GM21447 (cell line): ENCODE results near the gene DNAH9.

Source experiments
- ATAC-seq: cut with Tn5 transposase; IDR thresholded peaks from one replicate; pipeline ENCODE4 v1.9.1; 2021; ENCODE audit not compliant: unreplicated experiment

The DNAH9 gene, protein sequence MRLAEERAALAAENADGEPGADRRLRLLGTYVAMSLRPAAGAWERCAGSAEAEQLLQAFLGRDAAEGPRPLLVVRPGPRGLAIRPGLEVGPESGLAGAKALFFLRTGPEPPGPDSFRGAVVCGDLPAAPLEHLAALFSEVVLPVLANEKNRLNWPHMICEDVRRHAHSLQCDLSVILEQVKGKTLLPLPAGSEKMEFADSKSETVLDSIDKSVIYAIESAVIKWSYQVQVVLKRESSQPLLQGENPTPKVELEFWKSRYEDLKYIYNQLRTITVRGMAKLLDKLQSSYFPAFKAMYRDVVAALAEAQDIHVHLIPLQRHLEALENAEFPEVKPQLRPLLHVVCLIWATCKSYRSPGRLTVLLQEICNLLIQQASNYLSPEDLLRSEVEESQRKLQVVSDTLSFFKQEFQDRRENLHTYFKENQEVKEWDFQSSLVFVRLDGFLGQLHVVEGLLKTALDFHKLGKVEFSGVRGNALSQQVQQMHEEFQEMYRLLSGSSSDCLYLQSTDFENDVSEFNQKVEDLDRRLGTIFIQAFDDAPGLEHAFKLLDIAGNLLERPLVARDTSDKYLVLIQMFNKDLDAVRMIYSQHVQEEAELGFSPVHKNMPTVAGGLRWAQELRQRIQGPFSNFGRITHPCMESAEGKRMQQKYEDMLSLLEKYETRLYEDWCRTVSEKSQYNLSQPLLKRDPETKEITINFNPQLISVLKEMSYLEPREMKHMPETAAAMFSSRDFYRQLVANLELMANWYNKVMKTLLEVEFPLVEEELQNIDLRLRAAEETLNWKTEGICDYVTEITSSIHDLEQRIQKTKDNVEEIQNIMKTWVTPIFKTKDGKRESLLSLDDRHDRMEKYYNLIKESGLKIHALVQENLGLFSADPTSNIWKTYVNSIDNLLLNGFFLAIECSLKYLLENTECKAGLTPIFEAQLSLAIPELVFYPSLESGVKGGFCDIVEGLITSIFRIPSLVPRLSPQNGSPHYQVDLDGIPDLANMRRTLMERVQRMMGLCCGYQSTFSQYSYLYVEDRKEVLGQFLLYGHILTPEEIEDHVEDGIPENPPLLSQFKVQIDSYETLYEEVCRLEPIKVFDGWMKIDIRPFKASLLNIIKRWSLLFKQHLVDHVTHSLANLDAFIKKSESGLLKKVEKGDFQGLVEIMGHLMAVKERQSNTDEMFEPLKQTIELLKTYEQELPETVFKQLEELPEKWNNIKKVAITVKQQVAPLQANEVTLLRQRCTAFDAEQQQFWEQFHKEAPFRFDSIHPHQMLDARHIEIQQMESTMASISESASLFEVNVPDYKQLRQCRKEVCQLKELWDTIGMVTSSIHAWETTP (N-terminal part only)

GRCh38 chr17:11598274-11599221 is at the start of gene DNAH9:
Gene DNAH9 (plus strand): TSS chr17:11598470. CDS start chr17:11598499, 29 bp downstream.
- ATAC-seq: no peak

- ATAC-seq: no peak
Measured at GRCh38 chr17:11550431-11550830, 47.8 kb upstream of the DNAH9 start.

- ATAC-seq: no peak
Measured at GRCh38 chr17:11551442-11551841, 46.8 kb upstream of the DNAH9 start.

DNA sequence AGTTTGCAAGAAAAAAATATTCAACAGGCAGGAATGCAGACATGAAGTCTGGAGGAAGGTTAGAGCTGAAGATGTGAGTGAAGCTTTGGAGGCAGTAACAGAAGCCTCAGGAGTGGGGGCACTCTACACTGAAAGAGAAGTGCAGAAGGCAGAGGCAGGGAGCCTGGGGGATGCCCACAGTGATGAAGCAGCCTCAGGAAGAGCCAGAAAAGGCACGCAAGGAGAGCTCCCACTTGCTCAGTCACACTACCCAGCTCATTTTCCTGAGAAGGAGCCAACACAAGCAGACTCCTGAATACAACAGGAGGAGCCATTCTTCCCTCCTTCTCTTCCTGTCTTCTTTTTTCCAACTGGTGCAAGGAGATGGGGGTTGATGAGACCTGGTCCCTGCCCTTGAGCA is 45.1 kb upstream of the DNAH9 start:
- no peak for ATAC-seq

DNA sequence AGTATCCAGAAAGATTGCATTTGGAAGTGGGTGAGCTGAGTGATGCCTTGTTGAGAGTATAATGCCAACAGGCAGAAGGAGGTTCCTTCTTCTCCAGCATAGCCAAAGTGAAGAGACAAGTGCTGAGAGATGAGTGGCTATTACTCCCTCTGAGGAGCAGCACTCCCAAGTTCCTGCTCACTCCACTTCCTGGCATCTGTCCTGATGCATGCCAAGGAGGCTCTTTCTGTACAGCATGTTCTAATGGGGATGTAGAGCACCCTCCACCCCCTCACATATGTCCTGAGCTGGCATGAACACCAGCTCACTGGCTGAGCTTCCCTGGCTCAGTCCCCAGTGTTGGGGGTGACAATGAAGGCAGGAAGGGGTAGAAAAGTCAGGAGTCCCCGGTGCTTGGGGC is 44.2 kb upstream of the DNAH9 start:
- ATAC-seq: no peak

GRCh38 chr17:11554542-11554941 is 43.7 kb upstream of the DNAH9 start:
- no peak for ATAC-seq

- no peak for ATAC-seq
Measured at GRCh38 chr17:11555530-11555929, 42.7 kb upstream of the DNAH9 start.

DNA sequence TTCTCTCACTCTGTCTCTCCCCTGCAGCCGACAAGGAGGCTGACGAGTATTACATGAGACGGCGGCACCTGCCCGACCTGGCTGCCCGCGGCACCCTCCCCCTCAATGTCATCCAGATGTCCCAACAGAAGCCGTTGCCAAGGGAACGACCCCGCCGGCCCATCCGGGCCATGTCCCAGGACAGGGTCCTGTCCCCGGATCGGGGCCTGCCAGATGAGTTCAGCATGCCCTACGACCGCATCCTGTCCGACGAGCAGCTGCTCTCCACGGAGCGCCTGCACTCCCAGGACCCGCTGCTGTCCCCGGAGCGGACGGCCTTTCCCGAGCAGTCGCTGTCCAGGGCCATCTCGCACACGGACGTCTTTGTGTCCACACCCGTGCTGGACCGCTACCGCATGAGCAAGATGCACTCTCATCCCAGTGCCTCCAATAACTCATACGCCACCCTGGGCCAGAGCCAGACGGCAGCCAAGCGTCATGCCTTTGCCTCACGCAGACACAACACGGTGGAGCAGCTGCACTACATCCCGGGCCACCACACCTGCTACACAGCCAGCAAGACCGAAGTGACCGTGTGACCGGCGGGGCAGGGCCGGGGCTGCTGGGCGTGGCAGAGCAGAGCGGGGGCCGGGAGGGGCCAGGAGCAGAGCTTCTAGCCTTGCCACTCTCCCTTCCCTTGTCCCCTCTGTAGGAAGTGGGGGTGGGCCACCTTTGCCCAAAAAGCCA is 40.4 kb upstream of the DNAH9 start:
- ATAC-seq: no peak

DNA sequence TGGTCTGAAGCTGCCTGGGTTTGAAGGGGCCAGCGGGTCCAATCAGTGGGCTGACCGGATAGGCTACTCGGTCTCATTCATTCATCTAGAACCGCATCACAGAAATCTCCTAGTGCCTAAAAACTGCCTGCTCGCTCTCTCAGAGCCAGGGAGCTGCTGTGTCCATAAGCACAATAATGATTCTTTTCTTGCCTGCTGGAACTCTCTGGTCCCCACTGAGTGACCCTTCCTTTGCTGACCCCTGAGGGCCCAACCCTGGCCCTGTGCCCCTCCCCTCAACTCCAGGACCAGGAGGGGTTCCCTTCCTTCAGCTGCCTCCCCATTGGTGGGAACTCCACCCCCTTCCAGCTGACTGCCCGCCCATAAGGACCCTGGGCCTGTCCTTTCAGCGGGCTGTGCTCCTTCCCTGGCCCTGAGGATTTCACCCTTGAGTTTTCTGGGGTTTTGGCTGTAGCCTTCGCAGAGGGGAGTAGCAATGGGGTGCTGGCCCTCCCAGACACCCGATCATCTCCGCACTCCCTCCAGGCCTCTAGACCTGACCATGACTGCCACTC is 39.5 kb upstream of the DNAH9 start:
- ATAC-seq: no peak

GRCh38 chr17:11559601-11560000 is 38.7 kb upstream of the DNAH9 start:
- no peak for ATAC-seq

DNA sequence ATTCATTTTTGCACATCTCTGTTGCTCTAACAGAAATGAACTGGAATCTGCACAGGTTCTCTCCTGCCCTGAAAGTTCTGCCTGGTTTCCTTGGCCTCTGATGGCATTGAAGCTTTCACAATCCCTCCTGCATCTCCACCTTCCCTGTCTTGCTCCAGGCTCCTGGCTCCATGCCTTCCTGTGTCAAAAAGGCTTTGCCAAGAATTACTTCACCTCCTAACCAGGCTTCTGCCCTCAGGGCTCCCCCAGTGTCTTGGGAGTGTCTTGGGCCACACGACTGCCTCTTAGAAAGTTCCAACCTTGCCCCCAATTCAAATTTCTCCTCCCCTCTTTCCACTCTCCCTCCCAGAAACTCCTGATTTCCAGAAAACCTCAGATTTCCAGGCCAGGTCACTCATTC is 37.0 kb upstream of the DNAH9 start:
- no peak for ATAC-seq

- ATAC-seq: no peak
Measured at GRCh38 chr17:11561702-11562101, 36.6 kb upstream of the DNAH9 start.

DNA sequence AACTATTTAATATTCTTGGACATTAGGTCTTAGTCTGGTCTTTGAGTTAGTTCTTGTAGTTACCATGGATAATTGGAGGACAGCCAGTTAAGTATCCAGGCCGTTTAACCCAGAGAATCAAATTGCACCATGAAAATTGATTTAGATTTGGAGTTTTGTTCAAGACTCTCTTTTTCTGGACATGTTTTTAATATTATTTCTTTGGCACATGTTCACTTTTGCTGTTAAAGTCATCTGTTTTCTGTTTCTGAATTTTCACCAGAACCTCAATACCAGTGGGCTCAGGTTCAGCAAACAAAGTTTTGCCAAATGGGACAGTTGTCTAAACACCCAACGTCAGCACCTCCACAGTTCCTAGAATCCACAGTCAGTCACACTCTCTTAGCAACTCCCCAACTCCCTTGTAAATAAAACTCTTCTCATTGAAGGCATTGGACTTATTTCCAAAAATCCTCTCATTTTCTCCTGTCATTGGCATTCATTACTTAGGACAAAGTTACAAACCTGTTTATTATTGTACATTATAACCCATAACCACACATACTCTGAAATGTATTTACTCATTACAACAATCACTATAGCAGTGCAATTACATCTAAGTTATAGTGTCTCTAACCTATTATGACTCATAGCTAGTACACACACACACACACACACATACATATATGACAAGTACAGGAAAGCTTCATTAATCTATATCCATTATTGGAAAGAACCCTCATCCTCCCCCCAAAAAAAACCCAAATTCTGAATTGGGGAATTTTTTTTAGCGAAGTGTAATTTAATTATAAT is 33.5 kb upstream of the DNAH9 start:
- ATAC-seq: no peak

- no peak for ATAC-seq
Measured at GRCh38 chr17:11565591-11565990, 32.7 kb upstream of the DNAH9 start.

DNA sequence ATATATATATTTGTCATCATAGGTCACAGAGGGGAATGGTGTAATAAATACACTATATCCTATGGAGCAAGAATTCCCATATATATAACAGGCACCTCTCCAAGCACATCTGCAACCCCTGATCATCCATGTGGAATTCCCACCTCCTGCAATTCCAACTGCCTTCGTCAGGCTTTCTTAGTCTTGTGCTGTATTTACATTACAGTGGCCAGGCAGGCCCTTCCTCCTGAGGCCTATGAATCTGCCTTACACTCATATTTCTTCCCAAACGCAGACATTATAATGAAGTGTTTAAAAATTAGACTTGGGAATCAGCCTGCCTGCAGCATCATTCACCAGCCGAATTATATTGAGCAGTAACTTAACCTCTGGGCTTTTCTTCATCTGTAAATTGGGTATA is 19.3 kb upstream of the DNAH9 start:
- no peak for ATAC-seq

GRCh38 chr17:11580677-11581076 is 17.6 kb upstream of the DNAH9 start:
- ATAC-seq: no peak

GRCh38 chr17:11582217-11582616 is 16.1 kb upstream of the DNAH9 start:
- no peak for ATAC-seq

DNA sequence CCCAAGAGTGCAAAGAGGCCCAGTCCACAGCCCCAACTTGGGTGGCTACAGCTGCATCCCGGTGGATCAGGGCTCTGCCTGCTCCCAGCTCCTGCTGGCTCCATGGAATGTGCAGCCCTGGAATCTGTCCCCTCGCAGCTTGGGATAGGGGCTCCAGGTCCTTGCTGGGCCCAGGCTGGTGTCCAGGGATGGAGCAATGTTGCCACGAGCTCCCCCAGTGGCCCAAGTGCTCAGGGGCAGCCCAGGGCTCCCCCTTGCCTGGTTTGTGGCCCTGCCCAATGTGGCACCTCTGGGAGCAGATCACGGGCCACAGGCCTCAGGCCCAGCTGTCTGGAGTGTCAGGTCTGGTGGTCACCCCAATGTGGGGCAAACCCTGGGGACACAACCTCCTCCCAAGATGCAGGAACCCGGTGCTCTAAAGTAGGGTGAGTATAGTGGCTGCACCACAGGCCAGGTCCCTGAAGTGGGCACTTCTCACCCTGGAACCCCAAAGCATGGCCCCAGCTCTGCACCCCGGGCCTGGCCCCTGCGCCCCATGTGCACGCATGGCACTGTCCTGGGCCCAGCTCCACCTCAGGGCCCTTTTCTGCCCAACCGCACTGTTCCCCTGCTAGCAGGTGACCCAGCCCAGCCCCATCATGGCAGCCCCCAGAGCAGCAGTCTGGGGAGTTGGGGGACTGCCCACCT is 14.8 kb upstream of the DNAH9 start:
- ATAC-seq: no peak
